ENCODE results near the gene MARCHF6.

GRCh38 chr5:10377081-10377480 is 23.6 kb downstream of the MARCHF6 start:
- TF ChIP-seq POLR2A (IDR thresholded peaks at IDR 0.05; ENCODE audit: low read depth, low read length) (no peak), POLR2AphosphoS5 (IDR thresholded peaks at IDR 0.05; ENCODE audit: low read depth, low read length) (no peak), TAF1 (IDR thresholded peaks at IDR 0.05; ENCODE audit: borderline replicate concordance, low read depth, low read length) (no peak)
